Measurements from ENCODE around the gene NDUFA6. TPM values are rescaled to one million over a fixed set of nuclear protein-coding genes. Genes with fewer than 3 reads are reported as not detected.

Gene NDUFA6
- total and polyA plus RNA-seq, 2 of the 13 experiments (the other 11 are each of a cell fraction or from before 2014, with no cell fraction given), result 68.5 to 87.8 TPM

DNA sequence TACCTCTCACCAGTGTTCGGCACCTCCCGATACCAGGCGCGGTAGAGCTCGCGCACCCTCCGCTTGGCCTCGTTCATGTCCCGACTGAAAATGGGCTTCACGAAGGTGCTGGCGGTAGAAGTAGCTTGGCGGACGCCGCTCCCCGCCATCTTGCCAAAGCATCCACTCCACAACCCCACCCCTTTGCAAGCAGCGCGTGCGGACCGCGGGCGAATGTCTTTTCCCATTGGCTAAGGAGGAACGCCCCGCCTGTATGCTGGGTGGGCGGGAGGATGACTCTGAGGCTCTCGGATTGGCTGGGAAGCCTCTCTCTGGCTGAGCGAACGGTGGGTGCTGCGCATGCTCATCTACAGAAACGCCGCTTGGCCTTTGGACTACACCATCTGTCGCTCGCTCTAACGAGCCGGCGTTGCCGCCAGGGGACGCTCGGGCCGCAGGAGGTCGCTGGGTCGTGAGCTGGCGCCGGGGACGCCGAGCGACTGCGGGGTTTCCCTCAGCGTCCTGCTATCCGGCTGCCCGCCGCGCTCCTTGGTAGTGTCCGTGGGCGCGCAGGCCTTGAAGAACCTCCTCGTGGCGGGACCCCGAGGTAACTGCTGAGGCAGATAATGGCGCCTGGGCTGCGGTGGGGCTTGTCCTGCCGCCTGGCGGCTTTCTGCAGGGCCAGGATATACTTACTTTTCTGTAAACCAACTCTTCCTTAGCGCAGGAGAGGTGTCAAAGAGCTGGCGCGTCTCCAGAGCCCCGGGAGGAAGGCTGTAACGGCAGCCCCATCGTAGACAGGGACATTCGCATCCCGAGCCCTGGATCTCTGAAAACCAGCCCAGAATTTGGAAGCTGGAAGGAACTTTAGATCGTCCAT, at the start of gene NDUFA6 (continued):
- TF ChIP-seq ZNF512B (CRISPR knock-in tag; IDR thresholded peaks at IDR 0.05; ENCODE audit: borderline replicate concordance) (no peak), NR2F2 (IDR thresholded peaks at IDR 0.05; ENCODE audit: borderline replicate concordance, low read depth) (no peak; the same call in 1 of the 2 replicates), ZNF792 (CRISPR knock-in tag; IDR thresholded peaks at IDR 0.05) (no peak), KMT2B (CRISPR knock-in tag; IDR thresholded peaks at IDR 0.05) (peak; percentile 78; the same call in 1 of the 2 replicates), ZNF572 (CRISPR knock-in tag; IDR thresholded peaks at IDR 0.05) (no peak), LCORL (IDR thresholded peaks at IDR 0.05) (no peak), LCORL (CRISPR knock-in tag; IDR thresholded peaks at IDR 0.05) (peak; percentile 63; the same call in 1 of the 2 replicates), ZNF160 (CRISPR knock-in tag; IDR thresholded peaks at IDR 0.05) (0 out of 2 replicates have a peak, but pooled peaks have one; percentile 56), MED8 (CRISPR knock-in tag; IDR thresholded peaks at IDR 0.05; ENCODE audit: insufficient replicate concordance) (no peak), HNRNPL (IDR thresholded peaks at IDR 0.05; ENCODE audit: low read depth, low read length) (no peak), KDM3A (CRISPR knock-in tag; IDR thresholded peaks at IDR 0.05; ENCODE audit: low read depth) (peak; percentile 68; the same call in 1 of the 2 replicates), HNRNPUL1 (IDR thresholded peaks at IDR 0.05; ENCODE audit: low read depth, low read length) (no peak), ZNF616 (CRISPR knock-in tag; IDR thresholded peaks at IDR 0.05; ENCODE audit: low read depth) (0 out of 2 replicates have a peak, but pooled peaks have one; percentile 73), ZBTB21 (CRISPR knock-in tag; IDR thresholded peaks at IDR 0.05) (no peak), SAP130 (CRISPR knock-in tag; IDR thresholded peaks at IDR 0.05; ENCODE audit: low read depth) (peak; percentile 86), DBP (CRISPR knock-in tag; IDR thresholded peaks at IDR 0.05; ENCODE audit: not compliant biosample characterization) (no peak), PPARG (CRISPR knock-in tag; conservative IDR thresholded peaks at IDR 0.05) (peak; percentile 57; the same call in 1 of the 2 replicates), CHCHD3 (CRISPR knock-in tag; IDR thresholded peaks at IDR 0.05) (peak; percentile 88; the same call in 1 of the 2 replicates), ZNF205 (CRISPR knock-in tag; IDR thresholded peaks at IDR 0.05) (peak; percentile 47; the same call in 1 of the 2 replicates), PHF20 (CRISPR knock-in tag; IDR thresholded peaks at IDR 0.05) (peak; percentile 61; the same call in 1 of the 2 replicates), CENPX (CRISPR knock-in tag; IDR thresholded peaks at IDR 0.05) (no peak)
- TF ChIP-seq, protein P1, sequence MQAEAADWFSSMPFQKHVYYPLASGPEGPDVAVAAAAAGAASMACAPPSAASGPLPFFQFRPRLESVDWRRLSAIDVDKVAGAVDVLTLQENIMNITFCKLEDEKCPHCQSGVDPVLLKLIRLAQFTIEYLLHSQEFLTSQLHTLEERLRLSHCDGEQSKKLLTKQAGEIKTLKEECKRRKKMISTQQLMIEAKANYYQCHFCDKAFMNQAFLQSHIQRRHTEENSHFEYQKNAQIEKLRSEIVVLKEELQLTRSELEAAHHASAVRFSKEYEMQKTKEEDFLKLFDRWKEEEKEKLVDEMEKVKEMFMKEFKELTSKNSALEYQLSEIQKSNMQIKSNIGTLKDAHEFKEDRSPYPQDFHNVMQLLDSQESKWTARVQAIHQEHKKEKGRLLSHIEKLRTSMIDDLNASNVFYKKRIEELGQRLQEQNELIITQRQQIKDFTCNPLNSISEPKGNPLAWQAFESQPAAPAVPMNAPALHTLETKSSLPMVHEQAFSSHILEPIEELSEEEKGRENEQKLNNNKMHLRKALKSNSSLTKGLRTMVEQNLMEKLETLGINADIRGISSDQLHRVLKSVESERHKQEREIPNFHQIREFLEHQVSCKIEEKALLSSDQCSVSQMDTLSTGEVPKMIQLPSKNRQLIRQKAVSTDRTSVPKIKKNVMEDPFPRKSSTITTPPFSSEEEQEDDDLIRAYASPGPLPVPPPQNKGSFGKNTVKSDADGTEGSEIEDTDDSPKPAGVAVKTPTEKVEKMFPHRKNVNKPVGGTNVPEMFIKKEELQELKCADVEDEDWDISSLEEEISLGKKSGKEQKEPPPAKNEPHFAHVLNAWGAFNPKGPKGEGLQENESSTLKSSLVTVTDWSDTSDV (CRISPR knock-in tag; IDR thresholded peaks at IDR 0.05), result 0 out of 2 replicates have a peak, but pooled peaks have one; percentile 50

All from HepG2 (cell line).